WI38 (cell line): ENCODE measurements around the gene NDST1.

Experiments
- H3K4me3 ChIP-seq: 2 replicates; pipeline ENCODE4 v1.5.1; 2011; ENCODE audit warnings: low read depth, mild to moderate bottlenecking, control low read depth, low read length
- TF ChIP-seq, protein P1 (sequence below): IDR thresholded peaks from 2 replicates; pipeline ENCODE4 v1.5.1; 2012; ENCODE audit warnings: low read depth, mild to moderate bottlenecking, control low read depth, low read length

NDST1 gene

DNA sequence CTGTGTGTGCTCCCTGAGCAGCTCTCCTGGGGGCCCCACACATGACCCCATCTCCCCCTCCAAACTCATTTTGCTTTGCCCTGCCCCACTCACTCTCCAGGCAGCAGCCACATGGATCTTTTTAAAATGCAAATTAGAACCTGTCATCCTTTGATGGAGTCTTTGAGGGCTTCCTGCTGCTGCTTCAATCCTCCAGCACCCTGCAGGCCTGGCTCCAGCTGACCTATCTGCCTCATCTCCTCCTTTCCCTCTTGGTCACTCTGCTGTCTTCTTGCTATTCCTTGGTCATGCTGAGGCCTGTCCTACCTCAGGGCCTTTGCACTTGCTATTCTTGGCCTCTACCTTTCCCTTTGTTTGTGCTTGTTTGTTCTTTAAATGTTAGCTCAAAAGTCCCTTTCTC, 17.9 kb downstream of the NDST1 start:
- TF ChIP-seq, protein P1, sequence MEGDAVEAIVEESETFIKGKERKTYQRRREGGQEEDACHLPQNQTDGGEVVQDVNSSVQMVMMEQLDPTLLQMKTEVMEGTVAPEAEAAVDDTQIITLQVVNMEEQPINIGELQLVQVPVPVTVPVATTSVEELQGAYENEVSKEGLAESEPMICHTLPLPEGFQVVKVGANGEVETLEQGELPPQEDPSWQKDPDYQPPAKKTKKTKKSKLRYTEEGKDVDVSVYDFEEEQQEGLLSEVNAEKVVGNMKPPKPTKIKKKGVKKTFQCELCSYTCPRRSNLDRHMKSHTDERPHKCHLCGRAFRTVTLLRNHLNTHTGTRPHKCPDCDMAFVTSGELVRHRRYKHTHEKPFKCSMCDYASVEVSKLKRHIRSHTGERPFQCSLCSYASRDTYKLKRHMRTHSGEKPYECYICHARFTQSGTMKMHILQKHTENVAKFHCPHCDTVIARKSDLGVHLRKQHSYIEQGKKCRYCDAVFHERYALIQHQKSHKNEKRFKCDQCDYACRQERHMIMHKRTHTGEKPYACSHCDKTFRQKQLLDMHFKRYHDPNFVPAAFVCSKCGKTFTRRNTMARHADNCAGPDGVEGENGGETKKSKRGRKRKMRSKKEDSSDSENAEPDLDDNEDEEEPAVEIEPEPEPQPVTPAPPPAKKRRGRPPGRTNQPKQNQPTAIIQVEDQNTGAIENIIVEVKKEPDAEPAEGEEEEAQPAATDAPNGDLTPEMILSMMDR, result no peak
- H3K4me3 ChIP-seq, result no peak overlapping the region

DNA sequence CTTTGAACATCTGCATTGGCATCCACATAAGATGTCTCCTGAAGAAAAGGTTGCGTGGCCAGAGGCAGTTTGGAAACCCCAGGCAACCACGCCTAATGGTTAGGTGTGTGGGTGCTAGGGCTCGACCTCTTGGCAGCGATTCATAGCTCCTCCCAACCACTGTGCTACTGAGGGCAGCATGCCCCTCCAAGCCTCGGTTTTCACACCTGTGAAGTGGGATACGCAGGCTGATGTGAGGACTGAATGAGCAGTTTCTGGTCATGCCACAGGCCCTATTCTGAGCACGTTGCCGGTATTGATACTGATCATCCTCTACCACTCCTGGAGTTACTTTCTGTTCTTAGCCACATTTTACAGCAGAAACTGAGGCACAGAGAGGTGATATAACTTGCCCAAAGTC, 19.1 kb downstream of the NDST1 start:
- no peak overlapping the region for H3K4me3 ChIP-seq
- TF ChIP-seq, protein P1, result no peak

DNA sequence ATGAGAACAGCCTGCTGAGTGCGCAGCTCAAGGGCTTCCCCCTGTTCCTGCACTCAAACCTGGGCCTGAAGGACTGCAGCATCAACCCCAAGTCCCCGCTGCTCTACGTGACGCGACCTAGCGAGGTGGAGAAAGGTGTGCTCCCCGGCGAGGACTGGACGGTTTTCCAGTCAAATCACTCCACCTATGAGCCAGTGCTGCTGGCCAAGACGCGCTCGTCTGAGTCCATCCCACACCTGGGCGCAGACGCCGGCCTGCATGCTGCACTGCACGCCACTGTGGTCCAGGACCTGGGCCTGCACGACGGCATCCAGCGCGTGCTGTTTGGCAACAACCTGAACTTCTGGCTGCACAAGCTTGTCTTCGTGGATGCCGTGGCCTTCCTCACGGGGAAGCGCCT, 19.9 kb downstream of the NDST1 start:
- no peak overlapping the region for H3K4me3 ChIP-seq
- TF ChIP-seq, protein P1, result no peak

DNA sequence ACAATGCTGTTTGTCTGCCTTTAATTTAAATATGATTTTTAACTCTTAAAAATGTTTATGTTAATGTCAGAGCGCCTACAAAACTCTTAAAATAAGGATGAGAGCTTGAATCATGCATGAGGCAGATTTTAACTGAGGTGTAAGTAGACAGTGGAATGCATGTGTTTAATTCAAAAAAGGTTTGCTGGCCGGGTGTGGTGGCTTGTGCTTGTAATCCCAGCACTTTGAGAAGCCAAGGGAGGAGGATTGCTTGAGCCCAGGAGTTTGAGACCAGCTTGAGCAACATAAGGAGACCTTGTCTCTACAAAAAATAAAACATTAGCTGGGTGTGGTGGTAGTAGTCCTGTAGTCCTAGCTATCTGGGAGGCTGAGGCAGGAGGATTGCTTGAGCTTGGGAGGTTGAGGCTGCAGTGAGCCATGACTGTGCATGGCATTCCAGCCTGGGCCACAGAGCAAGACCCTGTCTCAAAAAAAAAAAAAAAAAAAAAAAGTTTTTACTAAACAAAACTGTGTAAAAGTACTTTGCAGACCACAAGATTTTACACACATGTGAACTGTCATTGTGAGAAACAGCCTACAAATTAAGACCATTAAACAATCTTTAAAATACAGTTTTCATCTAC, 21.1 kb downstream of the NDST1 start:
- no peak overlapping the region for H3K4me3 ChIP-seq
- TF ChIP-seq, protein P1, result no peak

DNA sequence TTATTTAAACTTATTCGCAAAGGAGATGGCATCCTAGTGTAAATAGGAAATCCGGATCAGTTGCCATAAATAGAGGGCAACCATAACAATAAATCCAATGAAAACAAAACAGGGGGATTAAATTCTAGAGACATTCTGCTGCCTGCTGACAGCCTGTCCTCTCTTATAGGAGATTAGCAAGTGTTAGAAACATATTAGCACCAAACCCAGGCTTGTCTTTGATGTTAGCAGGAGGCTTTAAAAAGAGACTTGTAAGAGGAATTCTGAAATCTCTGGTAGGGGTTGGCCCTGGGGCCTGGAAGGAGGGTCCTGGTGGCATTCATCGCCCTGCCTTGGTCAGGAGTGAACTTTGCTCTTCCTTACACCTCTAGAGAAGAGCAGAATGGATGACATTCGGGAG, 21.6 kb downstream of the NDST1 start:
- no peak overlapping the region for H3K4me3 ChIP-seq
- TF ChIP-seq, protein P1, result no peak

DNA sequence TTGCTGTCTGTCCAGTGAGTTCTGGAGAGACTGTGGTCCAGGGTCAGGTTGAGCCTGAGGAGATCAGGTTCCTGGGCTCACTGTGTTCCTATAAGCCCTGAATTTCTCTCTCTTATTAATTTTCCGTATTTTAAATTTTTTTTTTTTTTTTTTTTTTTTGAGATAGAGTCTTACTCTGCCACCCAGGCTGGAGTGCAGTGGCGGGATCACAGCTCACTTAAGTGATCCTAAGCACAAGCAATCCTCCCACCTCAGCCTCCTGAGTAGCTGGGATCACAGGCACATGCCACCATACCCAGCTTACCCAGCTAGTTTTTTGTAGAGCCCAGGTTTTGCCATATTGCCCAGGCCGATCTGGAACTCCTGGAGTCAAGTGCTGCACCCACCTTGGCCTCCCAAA, 22.5 kb downstream of the NDST1 start:
- no peak overlapping the region for H3K4me3 ChIP-seq
- TF ChIP-seq, protein P1, result no peak

DNA sequence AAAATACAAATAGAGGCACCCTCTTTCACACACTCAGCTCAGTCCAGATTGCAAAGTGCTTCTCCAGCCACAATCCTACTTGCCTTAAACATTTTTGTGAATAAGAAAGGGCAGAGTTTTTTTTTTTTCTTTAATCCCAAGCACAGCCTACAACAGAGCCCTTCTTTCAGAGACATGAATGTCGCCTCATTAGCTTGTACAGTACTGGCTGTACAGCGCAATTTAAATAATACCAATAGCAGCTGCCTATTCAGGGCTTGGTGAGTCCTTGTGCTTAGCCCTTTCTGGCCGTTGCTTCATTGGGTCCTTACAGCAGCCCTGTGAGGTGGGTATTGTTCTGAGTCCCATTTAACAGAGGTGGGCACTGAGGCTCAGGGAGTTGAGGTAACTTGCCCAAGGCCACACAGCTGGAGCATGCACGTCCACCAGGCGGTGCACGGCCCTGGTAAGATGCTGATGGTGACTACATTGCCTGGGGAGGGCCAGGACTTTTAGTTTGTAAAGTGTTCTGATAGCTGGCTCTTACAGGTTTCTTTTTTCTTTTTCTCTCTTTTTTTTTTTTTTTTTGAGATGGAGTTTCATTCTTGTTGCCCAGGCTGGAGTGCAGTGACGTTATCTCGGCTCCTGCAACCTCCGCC, 23.1 kb downstream of the NDST1 start:
- TF ChIP-seq, protein P1, result no peak
- no peak overlapping the region for H3K4me3 ChIP-seq
